HCT116 (cell line): ENCODE results near the gene SDF4. TPM values are rescaled to one million over a fixed set of nuclear protein-coding genes. Genes with fewer than 3 reads are reported as not detected.

ENCODE experiments used
- ATAC-seq: fragments of 200-7000 bp; cut with Tn5 transposase; 2 replicates; pipeline ENCODE4 v1.9.1; 2020; ENCODE audit warnings: mild to moderate bottlenecking, moderate library complexity
- BruUV-seq: library from RNA; stranded (reverse); fragments of 400-500 nt; replicated peaks from 2 replicates; lab custom pipeline; 2021; lab: Mats Ljungman, UMichigan
- CTCF ChIA-PET: fragments of 300-600 bp; sonication (Branson Sonifier 250); formaldehyde crosslinking; loops from one replicate; lab custom pipeline; 2021; ENCODE audit warnings: antibody characterized with exemption; lab: Charles Lee
- POLR2A ChIA-PET: fragments of 300-600, 350-600 bp; sonication (Branson Sonifier 250); formaldehyde crosslinking; loops from one replicate; lab custom pipeline; 2021; ENCODE audit warnings: antibody characterized with exemption; lab: Charles Lee
- RAD21 ChIA-PET, 2 experiments: fragments of 300-600 bp; sonication (Branson Sonifier 250); formaldehyde crosslinking; loops; one replicate each; lab custom pipeline; 2023; ENCODE audit warnings: low total read pairs in 2 of 2; ENCODE audit not compliant: uncharacterized antibody in 2 of 2, unreplicated experiment in 2 of 2, low non-redundant PET in 1 of 2; lab: Charles Lee
- DNase-seq: peaks from one replicate; pipeline ENCODE4 v3.0.0-alpha.2; 2010; ENCODE audit warnings: low read depth, low spot score
- H2AFZ ChIP-seq: fragments of 200-600 bp; shearing (Covaris generic), sonication (generic); 2 replicates; pipeline ENCODE4 v1.6.1; 2017; ENCODE audit warnings: low read depth, mixed run types, mixed read lengths, antibody characterized with exemption, low read length; ENCODE audit not compliant: poor library complexity, severe bottlenecking
- H3K27ac ChIP-seq: 2 replicates; pipeline ENCODE4 v1.5.1; 2012; ENCODE audit warnings: low read depth, low read length
- H3K27me3 ChIP-seq: fragments of 200-600 bp; sonication (generic); 2 replicates; pipeline ENCODE4 v1.6.1; 2016; ENCODE audit warnings: mixed run types, low read length, mixed read lengths; ENCODE audit not compliant: insufficient read depth
- H3K36me3 ChIP-seq, 2 experiments: fragments of 200-500 bp in 1 of 2; fragments of 200-600 bp in 1 of 2; sonication (Bioruptor generic) in 1 of 2; sonication (generic) in 1 of 2; 2 replicates each; pipeline versions ENCODE4 v1.5.1 to v1.6.1; 2014 to 2016; ENCODE audit warnings: low read length in 2 of 2, inconsistent platforms in 1 of 2, mixed read lengths in 1 of 2, mixed run types in 1 of 2; ENCODE audit not compliant: insufficient read depth in 2 of 2, control insufficient read depth in 1 of 2
- H3K4me1 ChIP-seq, 2 experiments: fragments of 200-600 bp in 1 of 2; sonication (generic) in 1 of 2; 2 replicates each; pipeline versions ENCODE4 v1.5.1 to v1.6.1; 2012 to 2017; ENCODE audit warnings: low read length in 2 of 2, inconsistent platforms in 1 of 2, mild to moderate bottlenecking in 1 of 2, mixed read lengths in 1 of 2, mixed run types in 1 of 2, moderate library complexity in 1 of 2; ENCODE audit not compliant: insufficient read depth in 2 of 2, control insufficient read depth in 1 of 2
- H3K4me2 ChIP-seq: fragments of 200-600 bp; sonication (generic); 2 replicates; pipeline ENCODE4 v1.6.1; 2017; ENCODE audit warnings: mixed run types, low read length, mixed read lengths
- H3K4me3 ChIP-seq, 2 experiments: fragments of 200-600 bp in 1 of 2; sonication (generic) in 1 of 2; replicated peaks in 1 of 2; 2 replicates each; pipeline ENCODE4 v1.5.1; 2011 to 2016; ENCODE audit warnings: low read length in 2 of 2, control low read depth in 1 of 2, low read depth in 1 of 2, mild to moderate bottlenecking in 1 of 2, mixed read lengths in 1 of 2, mixed run types in 1 of 2
- H3K79me2 ChIP-seq: fragments of 200-600 bp; sonication (generic); 2 replicates; pipeline ENCODE4 v1.6.1; 2017; ENCODE audit warnings: mild to moderate bottlenecking, mixed run types, low read length, moderate library complexity, mixed read lengths; ENCODE audit not compliant: insufficient read depth
- H3K9ac ChIP-seq: fragments of 200-600 bp; sonication (generic); 2 replicates; pipeline ENCODE4 v1.6.1; 2016; ENCODE audit warnings: low read length, mixed read lengths
- H3K9me2 ChIP-seq: fragments of 200-600 bp; sonication (generic), shearing (Covaris generic); 2 replicates; pipeline ENCODE4 v1.6.1; 2017; ENCODE audit warnings: mixed run types, mild to moderate bottlenecking, moderate library complexity; ENCODE audit not compliant: insufficient read depth
- H3K9me3 ChIP-seq, 2 experiments: fragments of 200-500 bp in 1 of 2; fragments of 200-600 bp in 1 of 2; sonication (Bioruptor generic) in 1 of 2; sonication (generic) in 1 of 2; 2 replicates each; pipeline ENCODE4 v1.6.1; 2014 to 2017; ENCODE audit warnings: low read length in 2 of 2, mixed read lengths in 2 of 2, inconsistent platforms in 1 of 2, low read depth in 1 of 2, mild to moderate bottlenecking in 1 of 2, mixed run types in 1 of 2, moderate library complexity in 1 of 2; ENCODE audit not compliant: control insufficient read depth in 1 of 2, insufficient read depth in 1 of 2
- H4K20me1 ChIP-seq: fragments of 200-600 bp; sonication (generic), shearing (Covaris generic); 2 replicates; pipeline ENCODE4 v1.6.1; 2017; ENCODE audit warnings: mixed run types, mild to moderate bottlenecking, moderate library complexity; ENCODE audit not compliant: insufficient read depth
- CBX3 ChIP-seq: IDR thresholded peaks from 2 replicates; pipeline ENCODE4 v1.6.1; 2012; ENCODE audit warnings: low read depth
- ELF1 ChIP-seq: IDR thresholded peaks from 2 replicates; pipeline ENCODE4 v1.6.1; 2012; ENCODE audit warnings: low read depth, borderline replicate concordance
- EZH2phosphoT487 ChIP-seq: fragments of 200-600 bp; IDR thresholded peaks from 2 replicates; pipeline ENCODE4 v1.6.1; 2018; ENCODE audit warnings: antibody characterized with exemption, borderline replicate concordance
- FOSL1 ChIP-seq: IDR thresholded peaks from 2 replicates; pipeline ENCODE4 v1.6.1; 2012; ENCODE audit warnings: low read depth
- JUND ChIP-seq: IDR thresholded peaks from 2 replicates; pipeline ENCODE4 v1.6.1; 2012
- POLR2A ChIP-seq: IDR thresholded peaks from 2 replicates; pipeline ENCODE4 v1.7.0; 2011; ENCODE audit warnings: borderline replicate concordance; ENCODE audit not compliant: insufficient read depth, insufficient read length; ENCODE audit errors: extremely low read depth
- POLR2AphosphoS5 ChIP-seq: IDR thresholded peaks from 2 replicates; pipeline ENCODE4 v1.6.1; 2011; ENCODE audit warnings: mild to moderate bottlenecking, low read depth, low read length, moderate library complexity
- RAD21 ChIP-seq: IDR thresholded peaks from 2 replicates; pipeline ENCODE4 v1.6.1; 2012; ENCODE audit warnings: low read depth, mild to moderate bottlenecking
- SP1 ChIP-seq: IDR thresholded peaks from 2 replicates; pipeline ENCODE4 v1.6.1; 2012; ENCODE audit warnings: low read depth
- TCF7L2 ChIP-seq: IDR thresholded peaks from 2 replicates; pipeline ENCODE4 v1.7.0; 2011; ENCODE audit warnings: borderline replicate concordance, inconsistent platforms; ENCODE audit not compliant: insufficient read depth, insufficient read length; ENCODE audit errors: extremely low read depth
- YY1 ChIP-seq: IDR thresholded peaks from 2 replicates; pipeline ENCODE4 v1.6.1; 2011; ENCODE audit warnings: low read length, low read depth, moderate library complexity, mild to moderate bottlenecking; ENCODE audit not compliant: insufficient replicate concordance; ENCODE audit errors: extremely low read depth
- ZFX ChIP-seq: fragments of 450-650 bp; IDR thresholded peaks from 2 replicates; pipeline ENCODE4 v1.6.1; 2017
- intact Hi-C: fragments of 100-400 bp; cut with micrococcal nuclease; formaldehyde crosslinking; loops from 2 replicates; pipeline ENCODE4 v1.10.0; 2022
- total RNA-seq: library from RNA; stranded (reverse); gene quantifications from one replicate; pipeline ENCODE4 v1.2.1, GENCODE V29; 2021; ENCODE audit not compliant: unreplicated experiment
- TF ChIP-seq, protein P1 (sequence below): IDR thresholded peaks from 2 replicates; pipeline ENCODE4 v1.6.1; 2012; ENCODE audit warnings: low read depth
- TF ChIP-seq, protein P2 (sequence below): IDR thresholded peaks from 2 replicates; pipeline ENCODE4 v1.6.1; 2012

SDF4 gene
- total RNA-seq, 1 experiment from 2014 or later: 133 TPM

DNA sequence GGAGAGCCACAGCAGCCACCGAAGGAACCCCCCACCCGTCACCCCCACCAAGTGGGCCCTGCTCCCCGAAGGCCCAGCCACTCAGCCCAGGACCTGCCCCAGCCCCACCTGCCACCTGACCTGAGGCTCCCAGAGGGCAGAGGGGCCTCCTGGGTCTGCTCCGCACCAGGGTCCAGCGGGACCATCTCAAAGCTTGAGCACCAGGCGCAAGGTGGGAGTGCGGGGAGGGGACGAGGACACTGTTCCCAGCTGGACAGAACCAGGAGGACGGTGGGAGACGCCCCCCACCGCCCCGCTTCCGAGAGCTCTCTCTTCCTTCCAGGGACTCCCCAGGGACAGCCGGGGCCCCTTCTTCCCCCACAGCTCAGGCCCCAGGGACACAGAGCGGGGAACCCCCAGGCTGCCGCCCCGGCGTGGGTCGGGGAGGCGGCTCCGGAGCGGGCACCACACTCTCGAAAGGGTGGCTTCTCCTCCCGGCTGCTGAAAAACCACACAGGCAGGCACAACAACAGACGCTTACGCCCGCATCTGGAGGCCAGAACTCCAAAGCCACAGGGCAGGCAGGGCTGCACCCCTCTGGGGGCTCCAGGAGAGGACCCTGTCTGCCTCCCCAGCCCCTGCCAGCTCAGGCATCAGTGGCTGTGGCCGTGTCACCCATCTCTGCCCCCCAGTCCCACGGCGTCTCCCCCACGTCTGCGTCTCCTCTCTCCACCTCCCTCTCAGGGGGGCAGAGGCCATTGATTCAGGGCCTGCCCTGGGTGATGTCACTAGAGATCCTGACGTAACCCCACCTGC lies 60.1 kb downstream of the SDF4 start:
- RAD21 ChIA-PET: no interaction called here
- TF ChIP-seq JUND: no peak
- no peak for TF ChIP-seq POLR2A
- no peak for TF ChIP-seq POLR2AphosphoS5
- no peak for TF ChIP-seq FOSL1
- TF ChIP-seq ELF1: no peak
- TF ChIP-seq CBX3: no peak
- TF ChIP-seq SP1: no peak
- no peak for TF ChIP-seq EZH2phosphoT487
- no peak for TF ChIP-seq TCF7L2
- TF ChIP-seq YY1: no peak
- no peak for TF ChIP-seq RAD21
- TF ChIP-seq, protein P1, sequence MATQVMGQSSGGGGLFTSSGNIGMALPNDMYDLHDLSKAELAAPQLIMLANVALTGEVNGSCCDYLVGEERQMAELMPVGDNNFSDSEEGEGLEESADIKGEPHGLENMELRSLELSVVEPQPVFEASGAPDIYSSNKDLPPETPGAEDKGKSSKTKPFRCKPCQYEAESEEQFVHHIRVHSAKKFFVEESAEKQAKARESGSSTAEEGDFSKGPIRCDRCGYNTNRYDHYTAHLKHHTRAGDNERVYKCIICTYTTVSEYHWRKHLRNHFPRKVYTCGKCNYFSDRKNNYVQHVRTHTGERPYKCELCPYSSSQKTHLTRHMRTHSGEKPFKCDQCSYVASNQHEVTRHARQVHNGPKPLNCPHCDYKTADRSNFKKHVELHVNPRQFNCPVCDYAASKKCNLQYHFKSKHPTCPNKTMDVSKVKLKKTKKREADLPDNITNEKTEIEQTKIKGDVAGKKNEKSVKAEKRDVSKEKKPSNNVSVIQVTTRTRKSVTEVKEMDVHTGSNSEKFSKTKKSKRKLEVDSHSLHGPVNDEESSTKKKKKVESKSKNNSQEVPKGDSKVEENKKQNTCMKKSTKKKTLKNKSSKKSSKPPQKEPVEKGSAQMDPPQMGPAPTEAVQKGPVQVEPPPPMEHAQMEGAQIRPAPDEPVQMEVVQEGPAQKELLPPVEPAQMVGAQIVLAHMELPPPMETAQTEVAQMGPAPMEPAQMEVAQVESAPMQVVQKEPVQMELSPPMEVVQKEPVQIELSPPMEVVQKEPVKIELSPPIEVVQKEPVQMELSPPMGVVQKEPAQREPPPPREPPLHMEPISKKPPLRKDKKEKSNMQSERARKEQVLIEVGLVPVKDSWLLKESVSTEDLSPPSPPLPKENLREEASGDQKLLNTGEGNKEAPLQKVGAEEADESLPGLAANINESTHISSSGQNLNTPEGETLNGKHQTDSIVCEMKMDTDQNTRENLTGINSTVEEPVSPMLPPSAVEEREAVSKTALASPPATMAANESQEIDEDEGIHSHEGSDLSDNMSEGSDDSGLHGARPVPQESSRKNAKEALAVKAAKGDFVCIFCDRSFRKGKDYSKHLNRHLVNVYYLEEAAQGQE: no peak
- TF ChIP-seq ZFX: no peak
- TF ChIP-seq, protein P2, sequence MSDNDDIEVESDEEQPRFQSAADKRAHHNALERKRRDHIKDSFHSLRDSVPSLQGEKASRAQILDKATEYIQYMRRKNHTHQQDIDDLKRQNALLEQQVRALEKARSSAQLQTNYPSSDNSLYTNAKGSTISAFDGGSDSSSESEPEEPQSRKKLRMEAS: no peak

More for the DNA sequence above, 60.1 kb downstream of the SDF4 start:
- H3K4me1 ChIP-seq: peaks cover 2 to 13% of the 10 kb centered on the region in 2 experiments; a peak in 3 of 4 replicates
- BruUV-seq: no TSS peak
- H3K9me2 ChIP-seq: no peaks in the 10 kb centered on the region
- H3K27ac ChIP-seq: no peak overlapping the region
- DNase-seq (no peak), ATAC-seq (0 out of 2 replicates have a peak, but pooled peaks have one; percentile 7)
- H3K4me2 ChIP-seq: peak overlapping the region; percentile 48
- H3K4me3 ChIP-seq: no peak overlapping the region
- H3K36me3 ChIP-seq: peaks cover 0 to 2% of the 10 kb centered on the region in 2 experiments; a peak in 2 of 4 replicates
- ChIA-PET CTCF (no interaction called here), POLR2A (interaction anchor here (1.5 kb wide), 1 partner anchor 9 kb away, joined by 3 read pairs; no protein-coding TSS in a partner anchor)
- no peaks in the 10 kb centered on the region for H4K20me1 ChIP-seq
- peaks cover 17% of the 10 kb centered on the region; the same call in 1 of the 2 replicates for H3K79me2 ChIP-seq
- no peaks in the 10 kb centered on the region for H3K27me3 ChIP-seq
- H2AFZ ChIP-seq: no peak overlapping the region
- 0 out of 2 replicates have a peak overlapping the region, but pooled peaks have one; percentile 8 for H3K9ac ChIP-seq
- intact Hi-C loops: no loop called here
- H3K9me3 ChIP-seq: no peaks in the 10 kb centered on the region
